ENCODE measurements around the gene LIMA1. TPM values are rescaled to one million over a fixed set of nuclear protein-coding genes. Genes with fewer than 3 reads are reported as not detected.
A peak's percentile ranks its signal among the peaks of the same experiment; 100 is the strongest.

Gene LIMA1
- total RNA-seq, 5 donors from 2014 or later (not counting 1 experiment from before 2014, with no cell fraction given) = 8.6 to 14.9 (median 11.1) TPM

- ATAC-seq (replicated peaks in 1 of 4) (no peak), DNase-seq (no peak)
- Mint-ChIP-seq H3K36me3 (peaks cover 12% of the 10 kb centered on the region), H3K27me3 (no peaks in the 10 kb centered on the region), H3K4me3 (no peak overlapping the region), H3K9me3 (no peaks in the 10 kb centered on the region), H3K4me1 (no peaks in the 10 kb centered on the region), H3K27ac (no peak overlapping the region)
- H3K27me3 ChIP-seq (replicated peaks in 1 of 2; ENCODE audit: control insufficient read depth in 2 of 2, extremely low read depth in 1 of 2, insufficient read depth in 2 of 2, low read length in 1 of 2) = no peaks in the 10 kb centered on the region
- CTCF ChIA-PET = interaction anchor here in 1 of 2 donors (0.6 kb wide), 1 partner anchor 309 kb away, joined by 4 read pairs; no protein-coding TSS in a partner anchor
- H3K9me3 ChIP-seq = no peaks in the 10 kb centered on the region
- POLR2A ChIA-PET = no interaction called here
- no peaks in the 10 kb centered on the region for H3K36me3 ChIP-seq (ENCODE audit: control insufficient read depth in 2 of 2, extremely low read depth in 1 of 2, insufficient read depth in 1 of 2, low read length in 1 of 2)
- no peaks in the 10 kb centered on the region for H3K4me1 ChIP-seq (ENCODE audit: control insufficient read depth in 1 of 2, extremely low read depth in 1 of 2, insufficient read depth in 2 of 2, low read length in 2 of 2)
- WGBS (ENCODE audit: insufficient coverage) = 83% methylated on average over 1 of the region's 1 CpG
- no peak overlapping the region for H3K27ac ChIP-seq (ENCODE audit: low read length)
- no peak overlapping the region for H3K4me3 ChIP-seq (ENCODE audit: control insufficient read depth in 1 of 2, extremely low read depth in 1 of 2, low read length in 1 of 2)
Measured at GRCh38 chr12:50240792-50241114, 42.6 kb downstream of the LIMA1 start.

- no peak overlapping the region for H3K27ac Mint-ChIP-seq
- ChIA-PET CTCF (interaction anchor here in 1 of 2 donors (0.6 kb wide), 1 partner anchor 310 kb away, joined by 4 read pairs; no protein-coding TSS in a partner anchor), POLR2A (no interaction called here)
- H3K4me3 Mint-ChIP-seq = no peak overlapping the region
- Histone ChIP-seq H3K36me3 (ENCODE audit: control insufficient read depth in 2 of 2, extremely low read depth in 1 of 2, insufficient read depth in 1 of 2, low read length in 1 of 2) (no peaks in the 10 kb centered on the region), H3K4me3 (ENCODE audit: control insufficient read depth in 1 of 2, extremely low read depth in 1 of 2, low read length in 1 of 2) (no peak overlapping the region), H3K27ac (ENCODE audit: low read length) (no peak overlapping the region), H3K4me1 (ENCODE audit: control insufficient read depth in 1 of 2, extremely low read depth in 1 of 2, insufficient read depth in 2 of 2, low read length in 2 of 2) (no peaks in the 10 kb centered on the region), H3K9me3 (no peaks in the 10 kb centered on the region), H3K27me3 (replicated peaks in 1 of 2; ENCODE audit: control insufficient read depth in 2 of 2, extremely low read depth in 1 of 2, insufficient read depth in 2 of 2, low read length in 1 of 2) (no peaks in the 10 kb centered on the region)
- peaks cover 12% of the 10 kb centered on the region for H3K36me3 Mint-ChIP-seq
- no peak for ATAC-seq (replicated peaks in 1 of 4)
- H3K4me1 Mint-ChIP-seq = no peaks in the 10 kb centered on the region
- H3K27me3 Mint-ChIP-seq = no peaks in the 10 kb centered on the region
- 92% methylated on average over 6 of the region's 7 CpGs for WGBS (ENCODE audit: insufficient coverage)
- no peaks in the 10 kb centered on the region for H3K9me3 Mint-ChIP-seq
- DNase-seq = no peak
Measured at GRCh38 chr12:50240096-50240791, 43.1 kb downstream of the LIMA1 start.

DNA sequence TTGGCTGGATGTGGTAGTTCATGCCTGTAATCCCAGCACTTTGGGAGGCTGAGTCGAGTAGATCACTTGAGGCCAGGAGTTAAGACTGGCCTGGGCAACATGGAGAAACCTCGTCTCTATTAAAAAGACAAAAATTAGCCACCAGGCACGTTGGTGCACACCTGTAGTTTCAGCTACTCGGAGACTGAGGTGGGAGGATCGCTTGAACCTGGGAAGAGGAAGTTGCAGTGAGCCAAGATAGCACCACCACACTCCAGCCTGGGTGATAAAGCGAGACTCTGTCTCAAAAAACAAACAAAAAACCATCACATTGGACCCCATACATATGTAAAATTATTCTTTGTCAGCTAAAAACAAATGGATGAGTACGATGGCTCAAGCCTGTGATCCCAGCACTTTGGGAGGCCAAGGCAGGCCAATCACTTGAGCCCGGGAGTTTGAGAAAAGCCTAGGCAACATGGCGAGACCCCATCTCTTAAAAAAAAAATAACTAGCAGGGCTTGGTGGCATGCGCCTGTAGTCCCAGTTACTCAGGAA lies 43.9 kb downstream of the LIMA1 start:
- no peak overlapping the region for H3K27ac ChIP-seq (ENCODE audit: low read length)
- Mint-ChIP-seq H3K27me3 (no peaks in the 10 kb centered on the region), H3K4me3 (no peak overlapping the region), H3K36me3 (peaks cover 8% of the 10 kb centered on the region), H3K27ac (no peak overlapping the region), H3K4me1 (no peaks in the 10 kb centered on the region), H3K9me3 (no peaks in the 10 kb centered on the region)
- POLR2A ChIA-PET = no interaction called here
- no peaks in the 10 kb centered on the region for H3K9me3 ChIP-seq
- 81% methylated on average over 6 of the region's 10 CpGs for WGBS (ENCODE audit: insufficient coverage)
- no peaks in the 10 kb centered on the region for H3K27me3 ChIP-seq (replicated peaks in 1 of 2; ENCODE audit: control insufficient read depth in 2 of 2, extremely low read depth in 1 of 2, insufficient read depth in 2 of 2, low read length in 1 of 2)
- CTCF ChIA-PET = interaction anchor here in 1 of 2 donors (0.6 kb wide), 1 partner anchor 11 kb away, joined by 5 read pairs; no protein-coding TSS in a partner anchor
- H3K36me3 ChIP-seq (ENCODE audit: control insufficient read depth in 2 of 2, extremely low read depth in 1 of 2, insufficient read depth in 1 of 2, low read length in 1 of 2) = no peaks in the 10 kb centered on the region
- H3K4me3 ChIP-seq (ENCODE audit: control insufficient read depth in 1 of 2, extremely low read depth in 1 of 2, low read length in 1 of 2) = no peak overlapping the region
- DNase-seq (no peak), ATAC-seq (replicated peaks in 1 of 4) (no peak)
- H3K4me1 ChIP-seq (ENCODE audit: control insufficient read depth in 1 of 2, extremely low read depth in 1 of 2, insufficient read depth in 2 of 2, low read length in 2 of 2) = no peaks in the 10 kb centered on the region

DNA sequence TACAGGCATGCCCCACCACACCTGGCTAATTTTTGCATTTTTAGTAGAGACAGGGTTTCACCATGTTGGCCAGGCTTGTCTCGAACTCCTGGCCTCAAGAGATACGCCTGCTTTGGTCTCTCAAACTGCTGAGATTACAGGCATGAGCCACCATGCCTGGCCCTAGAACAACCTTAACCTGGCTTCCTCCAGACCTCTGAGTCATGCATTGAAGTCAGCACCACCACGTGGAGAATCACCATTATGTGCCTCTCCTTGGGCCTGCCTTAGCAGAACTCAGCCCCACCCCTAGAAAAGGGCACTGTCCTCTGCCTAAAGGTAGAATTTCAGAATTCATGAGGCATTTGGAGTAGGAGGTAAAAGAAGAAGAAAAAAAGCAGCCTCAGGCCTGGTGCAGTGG lies 49.0 kb downstream of the LIMA1 start:
- no peaks in the 10 kb centered on the region for H3K36me3 Mint-ChIP-seq
- no peak overlapping the region for H3K4me3 ChIP-seq (ENCODE audit: control insufficient read depth in 1 of 2, extremely low read depth in 1 of 2, low read length in 1 of 2)
- H3K36me3 ChIP-seq (ENCODE audit: control insufficient read depth in 2 of 2, extremely low read depth in 1 of 2, insufficient read depth in 1 of 2, low read length in 1 of 2) = no peaks in the 10 kb centered on the region
- H3K9me3 Mint-ChIP-seq = no peaks in the 10 kb centered on the region
- H3K4me1 Mint-ChIP-seq = no peaks in the 10 kb centered on the region
- H3K4me1 ChIP-seq (ENCODE audit: control insufficient read depth in 1 of 2, extremely low read depth in 1 of 2, insufficient read depth in 2 of 2, low read length in 2 of 2) = no peaks in the 10 kb centered on the region
- ChIA-PET POLR2A (interaction anchor here in 1 of 2 donors (0.7 kb wide), 1 partner anchor 69 kb away, joined by 12 read pairs; no protein-coding TSS in a partner anchor), CTCF (interaction anchor here in 1 of 2 donors (0.6 kb wide), 1 partner anchor 292 kb away, joined by 5 read pairs; no protein-coding TSS in a partner anchor)
- no peaks in the 10 kb centered on the region for H3K27me3 ChIP-seq (replicated peaks in 1 of 2; ENCODE audit: control insufficient read depth in 2 of 2, extremely low read depth in 1 of 2, insufficient read depth in 2 of 2, low read length in 1 of 2)
- WGBS (ENCODE audit: insufficient coverage) = 78% methylated on average over 3 of the region's 3 CpGs
- no peaks in the 10 kb centered on the region for H3K27me3 Mint-ChIP-seq
- peak in 1 of 4 experiments; percentile 35 for ATAC-seq (replicated peaks in 1 of 4)
- H3K9me3 ChIP-seq = no peaks in the 10 kb centered on the region
- H3K4me3 Mint-ChIP-seq = no peak overlapping the region
- no peak for DNase-seq
- H3K27ac Mint-ChIP-seq = no peak overlapping the region
- no peak overlapping the region for H3K27ac ChIP-seq (ENCODE audit: low read length)

DNA sequence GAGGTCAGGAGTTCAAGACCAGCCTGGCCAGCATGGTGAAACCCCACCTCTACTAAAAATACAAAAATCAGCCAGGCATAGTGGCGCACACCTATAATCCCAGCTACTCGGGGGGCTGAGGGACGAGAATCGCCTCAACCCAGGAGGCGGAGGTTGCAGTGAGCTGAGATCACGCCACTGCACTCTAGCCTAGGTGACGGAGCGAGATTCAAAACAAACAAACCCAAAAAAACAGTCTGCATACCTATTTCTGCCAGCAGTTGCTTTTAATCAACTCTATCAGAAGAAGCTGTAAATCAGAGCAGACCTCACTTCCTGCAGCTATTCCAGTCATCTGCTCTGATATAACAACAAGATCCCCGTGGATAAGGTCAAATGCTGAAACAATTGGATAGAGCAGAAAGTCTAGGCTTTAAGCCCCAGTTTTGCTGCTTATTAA lies 50.5 kb downstream of the LIMA1 start:
- Mint-ChIP-seq H3K9me3 (no peaks in the 10 kb centered on the region), H3K27me3 (no peaks in the 10 kb centered on the region)

DNA sequence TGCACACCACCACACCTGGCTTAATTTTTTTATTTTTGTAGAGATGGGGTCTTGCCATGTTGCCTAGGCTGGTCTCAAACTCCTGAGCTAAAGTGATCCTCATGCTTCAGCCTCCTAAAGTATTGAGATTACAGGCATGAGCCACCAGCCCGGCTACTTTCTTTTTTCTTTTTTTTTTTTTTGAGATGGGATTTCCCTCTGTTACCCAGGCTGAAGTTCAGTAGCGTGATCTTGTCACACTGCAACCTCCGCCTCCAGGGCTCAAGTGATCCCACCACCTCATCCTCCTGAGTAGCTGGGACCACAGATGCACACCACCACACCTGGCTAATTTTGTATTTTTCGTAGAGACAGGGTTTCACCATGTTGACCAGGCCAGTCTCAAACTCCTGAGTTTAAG lies 51.1 kb downstream of the LIMA1 start:
- Histone ChIP-seq H3K27ac (ENCODE audit: low read length) (no peak overlapping the region), H3K4me1 (ENCODE audit: control insufficient read depth in 1 of 2, extremely low read depth in 1 of 2, insufficient read depth in 2 of 2, low read length in 2 of 2) (no peaks in the 10 kb centered on the region), H3K4me3 (ENCODE audit: control insufficient read depth in 1 of 2, extremely low read depth in 1 of 2, low read length in 1 of 2) (no peak overlapping the region), H3K9me3 (no peaks in the 10 kb centered on the region), H3K27me3 (replicated peaks in 1 of 2; ENCODE audit: control insufficient read depth in 2 of 2, extremely low read depth in 1 of 2, insufficient read depth in 2 of 2, low read length in 1 of 2) (no peaks in the 10 kb centered on the region), H3K36me3 (ENCODE audit: control insufficient read depth in 2 of 2, extremely low read depth in 1 of 2, insufficient read depth in 1 of 2, low read length in 1 of 2) (no peaks in the 10 kb centered on the region)
- Mint-ChIP-seq H3K36me3 (no peaks in the 10 kb centered on the region), H3K4me3 (no peak overlapping the region), H3K9me3 (no peaks in the 10 kb centered on the region), H3K4me1 (no peaks in the 10 kb centered on the region), H3K27ac (no peak overlapping the region), H3K27me3 (no peaks in the 10 kb centered on the region)
- POLR2A ChIA-PET = interaction anchor here in 1 of 2 donors (0.7 kb wide), 1 partner anchor 41 kb away, joined by 4 read pairs; no protein-coding TSS in a partner anchor
- DNase-seq = no peak
- 71% methylated on average over 1 of the region's 4 CpGs for WGBS (ENCODE audit: insufficient coverage)
- CTCF ChIA-PET = interaction anchor here in 1 of 2 donors (0.6 kb wide), 1 partner anchor 24 kb away, joined by 3 read pairs; no protein-coding TSS in a partner anchor
- no peak for ATAC-seq (replicated peaks in 1 of 4)

More for the DNA sequence above, 50.5 kb downstream of the LIMA1 start:
- ChIA-PET POLR2A (interaction anchor here in 1 of 2 donors (0.7 kb wide), 1 partner anchor 41 kb away, joined by 4 read pairs; no protein-coding TSS in a partner anchor), CTCF (interaction anchor here in 1 of 2 donors (0.6 kb wide), 1 partner anchor 24 kb away, joined by 3 read pairs; no protein-coding TSS in a partner anchor)
- Mint-ChIP-seq H3K27ac (no peak overlapping the region), H3K4me3 (no peak overlapping the region), H3K36me3 (no peaks in the 10 kb centered on the region), H3K4me1 (no peaks in the 10 kb centered on the region)
- Histone ChIP-seq H3K4me1 (ENCODE audit: control insufficient read depth in 1 of 2, extremely low read depth in 1 of 2, insufficient read depth in 2 of 2, low read length in 2 of 2) (no peaks in the 10 kb centered on the region), H3K36me3 (ENCODE audit: control insufficient read depth in 2 of 2, extremely low read depth in 1 of 2, insufficient read depth in 1 of 2, low read length in 1 of 2) (no peaks in the 10 kb centered on the region), H3K4me3 (ENCODE audit: control insufficient read depth in 1 of 2, extremely low read depth in 1 of 2, low read length in 1 of 2) (no peak overlapping the region), H3K27ac (ENCODE audit: low read length) (no peak overlapping the region), H3K27me3 (replicated peaks in 1 of 2; ENCODE audit: control insufficient read depth in 2 of 2, extremely low read depth in 1 of 2, insufficient read depth in 2 of 2, low read length in 1 of 2) (no peaks in the 10 kb centered on the region), H3K9me3 (no peaks in the 10 kb centered on the region)
- no peak for ATAC-seq (replicated peaks in 1 of 4)
- WGBS (ENCODE audit: insufficient coverage) = 90% methylated on average over 8 of the region's 9 CpGs
- no peak for DNase-seq

Measured in T-cell (primary cell).